NB4 (cell line): ENCODE data around the gene SYMPK.

Source experiments
- CTCF ChIP-seq: IDR thresholded peaks from one replicate; pipeline ENCODE4 v1.5.1; 2012; ENCODE audit warnings: low read depth, low read length
- MYC ChIP-seq: IDR thresholded peaks from 2 replicates; pipeline ENCODE4 v1.6.1; 2011; ENCODE audit warnings: low read depth, low read length
- POLR2A ChIP-seq: IDR thresholded peaks from 2 replicates; pipeline ENCODE4 v1.6.1; 2011; ENCODE audit warnings: mild to moderate bottlenecking; ENCODE audit not compliant: insufficient read length; ENCODE audit errors: extremely low read depth

- TF ChIP-seq MYC (no peak), POLR2A (no peak), CTCF (no peak)
These were observed 69.8 kb downstream of the SYMPK start for GRCh38 chr19:45793178-45793564.
